Measurements from ENCODE around the gene TDP2.

DNA sequence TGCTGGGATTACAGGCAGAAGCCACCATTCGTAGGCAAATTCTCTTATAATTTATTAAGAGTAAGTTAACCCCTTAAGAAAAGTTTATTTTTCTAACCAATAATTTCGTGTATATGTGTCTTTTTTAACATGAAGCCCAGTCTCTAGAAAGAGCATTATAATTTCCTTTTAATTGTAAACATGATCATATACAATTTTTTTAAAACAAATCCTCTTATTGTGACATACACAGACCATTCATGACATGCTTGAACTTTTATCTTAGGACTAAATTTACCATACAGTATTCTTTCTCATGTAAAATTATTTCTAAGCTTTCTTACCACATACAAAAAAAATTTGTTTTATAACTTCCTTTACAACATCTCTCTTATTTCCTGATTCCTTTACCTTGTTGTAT lies 6.9 kb upstream of the TDP2 start:
- TF ChIP-seq ARNTL (CRISPR knock-in tag; IDR thresholded peaks at IDR 0.05; ENCODE audit: borderline replicate concordance, low read depth) (no peak), ZNF565 (CRISPR knock-in tag; conservative IDR thresholded peaks at IDR 0.05; ENCODE audit: low read depth) (no peak), CREB5 (CRISPR knock-in tag; IDR thresholded peaks at IDR 0.05; ENCODE audit: low read depth) (no peak), BACH2 (CRISPR knock-in tag; IDR thresholded peaks at IDR 0.05; ENCODE audit: borderline replicate concordance) (no peak), TCF4 (CRISPR knock-in tag; IDR thresholded peaks at IDR 0.05; ENCODE audit: borderline replicate concordance) (no peak), GLIS3 (CRISPR knock-in tag; IDR thresholded peaks at IDR 0.05) (no peak), TOX (CRISPR knock-in tag; IDR thresholded peaks at IDR 0.05; ENCODE audit: borderline replicate concordance) (no peak), SNAI2 (CRISPR knock-in tag; IDR thresholded peaks at IDR 0.05) (no peak), ZFP3 (CRISPR knock-in tag; IDR thresholded peaks at IDR 0.05) (no peak), ZNF70 (CRISPR knock-in tag; IDR thresholded peaks at IDR 0.05) (no peak), ZFP30 (CRISPR knock-in tag; IDR thresholded peaks at IDR 0.05) (no peak), ZNF8 (CRISPR knock-in tag; IDR thresholded peaks at IDR 0.05) (no peak)
- TF ChIP-seq, protein P1, sequence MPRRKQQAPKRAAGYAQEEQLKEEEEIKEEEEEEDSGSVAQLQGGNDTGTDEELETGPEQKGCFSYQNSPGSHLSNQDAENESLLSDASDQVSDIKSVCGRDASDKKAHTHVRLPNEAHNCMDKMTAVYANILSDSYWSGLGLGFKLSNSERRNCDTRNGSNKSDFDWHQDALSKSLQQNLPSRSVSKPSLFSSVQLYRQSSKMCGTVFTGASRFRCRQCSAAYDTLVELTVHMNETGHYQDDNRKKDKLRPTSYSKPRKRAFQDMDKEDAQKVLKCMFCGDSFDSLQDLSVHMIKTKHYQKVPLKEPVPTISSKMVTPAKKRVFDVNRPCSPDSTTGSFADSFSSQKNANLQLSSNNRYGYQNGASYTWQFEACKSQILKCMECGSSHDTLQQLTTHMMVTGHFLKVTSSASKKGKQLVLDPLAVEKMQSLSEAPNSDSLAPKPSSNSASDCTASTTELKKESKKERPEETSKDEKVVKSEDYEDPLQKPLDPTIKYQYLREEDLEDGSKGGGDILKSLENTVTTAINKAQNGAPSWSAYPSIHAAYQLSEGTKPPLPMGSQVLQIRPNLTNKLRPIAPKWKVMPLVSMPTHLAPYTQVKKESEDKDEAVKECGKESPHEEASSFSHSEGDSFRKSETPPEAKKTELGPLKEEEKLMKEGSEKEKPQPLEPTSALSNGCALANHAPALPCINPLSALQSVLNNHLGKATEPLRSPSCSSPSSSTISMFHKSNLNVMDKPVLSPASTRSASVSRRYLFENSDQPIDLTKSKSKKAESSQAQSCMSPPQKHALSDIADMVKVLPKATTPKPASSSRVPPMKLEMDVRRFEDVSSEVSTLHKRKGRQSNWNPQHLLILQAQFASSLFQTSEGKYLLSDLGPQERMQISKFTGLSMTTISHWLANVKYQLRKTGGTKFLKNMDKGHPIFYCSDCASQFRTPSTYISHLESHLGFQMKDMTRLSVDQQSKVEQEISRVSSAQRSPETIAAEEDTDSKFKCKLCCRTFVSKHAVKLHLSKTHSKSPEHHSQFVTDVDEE (CRISPR knock-in tag; IDR thresholded peaks at IDR 0.05), result no peak
